Astrocyte (in vitro differentiated cells and primary cell): ENCODE measurements around the gene HOXB2.

Source experiments
- EZH2 ChIP-seq: IDR thresholded peaks from 2 replicates; pipeline ENCODE4 v1.6.1; 2012; ENCODE audit warnings: mild to moderate bottlenecking, low read length, inconsistent platforms; ENCODE audit not compliant: insufficient read depth
- TF ChIP-seq, protein P1 (sequence below): IDR thresholded peaks from 2 replicates; pipeline ENCODE4 v1.5.1; 2011; ENCODE audit warnings: low read depth, mild to moderate bottlenecking, inconsistent platforms, low read length, moderate library complexity; ENCODE audit not compliant: insufficient read depth

DNA sequence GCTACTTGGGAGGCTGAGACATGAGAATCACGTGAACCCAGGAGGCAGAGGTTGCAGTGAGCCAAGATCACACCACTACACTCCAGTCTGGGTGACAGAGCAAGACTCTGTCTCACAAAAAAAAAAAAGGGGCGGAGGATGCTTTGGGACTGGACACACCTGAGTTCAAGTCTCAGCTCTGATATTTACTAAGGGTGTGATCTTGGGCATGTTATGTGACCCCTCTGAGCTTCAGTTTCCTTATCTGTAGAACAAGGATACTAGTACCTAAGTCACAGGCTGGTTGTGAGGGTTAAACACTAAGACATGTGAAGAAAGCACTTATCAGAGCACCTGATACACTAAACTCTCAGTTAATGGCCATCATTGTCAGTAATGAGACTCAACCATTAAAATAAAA lies 40.0 kb downstream of the HOXB2 start:
- TF ChIP-seq, protein P1, sequence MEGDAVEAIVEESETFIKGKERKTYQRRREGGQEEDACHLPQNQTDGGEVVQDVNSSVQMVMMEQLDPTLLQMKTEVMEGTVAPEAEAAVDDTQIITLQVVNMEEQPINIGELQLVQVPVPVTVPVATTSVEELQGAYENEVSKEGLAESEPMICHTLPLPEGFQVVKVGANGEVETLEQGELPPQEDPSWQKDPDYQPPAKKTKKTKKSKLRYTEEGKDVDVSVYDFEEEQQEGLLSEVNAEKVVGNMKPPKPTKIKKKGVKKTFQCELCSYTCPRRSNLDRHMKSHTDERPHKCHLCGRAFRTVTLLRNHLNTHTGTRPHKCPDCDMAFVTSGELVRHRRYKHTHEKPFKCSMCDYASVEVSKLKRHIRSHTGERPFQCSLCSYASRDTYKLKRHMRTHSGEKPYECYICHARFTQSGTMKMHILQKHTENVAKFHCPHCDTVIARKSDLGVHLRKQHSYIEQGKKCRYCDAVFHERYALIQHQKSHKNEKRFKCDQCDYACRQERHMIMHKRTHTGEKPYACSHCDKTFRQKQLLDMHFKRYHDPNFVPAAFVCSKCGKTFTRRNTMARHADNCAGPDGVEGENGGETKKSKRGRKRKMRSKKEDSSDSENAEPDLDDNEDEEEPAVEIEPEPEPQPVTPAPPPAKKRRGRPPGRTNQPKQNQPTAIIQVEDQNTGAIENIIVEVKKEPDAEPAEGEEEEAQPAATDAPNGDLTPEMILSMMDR = no peak
- no peak for TF ChIP-seq EZH2
